Central memory CD8-positive, alpha-beta T cell (primary cell): ENCODE results near the gene FAM3B.
A peak's percentile ranks its signal among the peaks of the same experiment; 100 is the strongest.

Experiments
- ATAC-seq: fragments of 150-1000 bp; cut with Tn5 transposase; replicated peaks from 2 replicates; pipeline ENCODE4 v1.10.0; 2022; ENCODE audit warnings: mild to moderate bottlenecking, moderate FRiP score, moderate number of reproducible peaks; ENCODE audit not compliant: poor library complexity, severe bottlenecking; ENCODE audit errors: extremely low read depth
- DNase-seq, 2 donors: peaks; one replicate each; pipeline ENCODE4 v3.0.0; 2021; ENCODE audit warnings: low spot score in 2 of 2
- H3K27ac Mint-ChIP-seq: one replicate; pipeline ENCODE4 v1.8.0; 2022; ENCODE audit warnings: low read depth, mild to moderate bottlenecking, moderate library complexity, mixed read lengths
- H3K27me3 Mint-ChIP-seq: one replicate; pipeline ENCODE4 v1.8.0; 2022; ENCODE audit warnings: mixed read lengths
- H3K36me3 Mint-ChIP-seq: one replicate; pipeline ENCODE4 v1.8.0; 2022; ENCODE audit warnings: mild to moderate bottlenecking, moderate library complexity, mixed read lengths; ENCODE audit not compliant: insufficient read depth
- H3K4me1 Mint-ChIP-seq: one replicate; pipeline ENCODE4 v1.8.0; 2022; ENCODE audit warnings: mixed read lengths
- H3K4me3 Mint-ChIP-seq: one replicate; pipeline ENCODE4 v1.8.0; 2022; ENCODE audit warnings: mild to moderate bottlenecking, moderate library complexity, mixed read lengths
- H3K9me3 Mint-ChIP-seq: one replicate; pipeline ENCODE4 v1.8.0; 2022; ENCODE audit warnings: mixed read lengths

Gene FAM3B

GRCh38 chr21:41361053-41361785 is 44.6 kb downstream of the FAM3B start:
- H3K36me3 Mint-ChIP-seq = peaks cover 30% of the 10 kb centered on the region
- no peaks in the 10 kb centered on the region for H3K27me3 Mint-ChIP-seq
- peak; percentile 1 for ATAC-seq
- H3K9me3 Mint-ChIP-seq = no peaks in the 10 kb centered on the region
- peak overlapping the region; percentile 100 for H3K27ac Mint-ChIP-seq
- H3K4me3 Mint-ChIP-seq = peak overlapping the region; percentile 93
- DNase-seq = no peak
- H3K4me1 Mint-ChIP-seq = peaks cover 40% of the 10 kb centered on the region

- H3K4me3 Mint-ChIP-seq = peak within 1 kb of the TSS; percentile 93
- ATAC-seq (peak; percentile 85), DNase-seq (peak; percentile 68 to 85)
- no peaks in the 10 kb centered on the region for H3K27me3 Mint-ChIP-seq
- H3K27ac Mint-ChIP-seq = peak within 1 kb of the TSS; percentile 100
- H3K36me3 Mint-ChIP-seq = peaks cover 31% of the 10 kb centered on the region
- H3K9me3 Mint-ChIP-seq = no peaks in the 10 kb centered on the region
- H3K4me1 Mint-ChIP-seq = peaks cover 46% of the 10 kb centered on the region
Observed at GRCh38 chr21:41361786-41362604, 45.4 kb downstream of the FAM3B start, which contains the start of gene MX2. MX2 (plus strand) TSS chr21:41362027; CDS start chr21:41376907, 14,880 bp downstream.

- Mint-ChIP-seq H3K36me3 (peaks cover 31% of the 10 kb centered on the region), H3K4me3 (peak overlapping the region; percentile 93), H3K9me3 (no peaks in the 10 kb centered on the region), H3K27ac (peak overlapping the region; percentile 100), H3K4me1 (peaks cover 51% of the 10 kb centered on the region), H3K27me3 (no peaks in the 10 kb centered on the region)
- ATAC-seq (peak; percentile 30), DNase-seq (no peak)
Observed at GRCh38 chr21:41362605-41363369, 46.2 kb downstream of the FAM3B start.

- peak overlapping the region; percentile 100 for H3K27ac Mint-ChIP-seq
- H3K4me1 Mint-ChIP-seq = peaks cover 59% of the 10 kb centered on the region
- H3K27me3 Mint-ChIP-seq = no peaks in the 10 kb centered on the region
- H3K4me3 Mint-ChIP-seq = peak overlapping the region; percentile 93
- DNase-seq (no peak), ATAC-seq (no peak)
- peaks cover 36% of the 10 kb centered on the region for H3K36me3 Mint-ChIP-seq
- H3K9me3 Mint-ChIP-seq = no peaks in the 10 kb centered on the region
Observed at GRCh38 chr21:41363370-41364270, 47.0 kb downstream of the FAM3B start.

- H3K27ac Mint-ChIP-seq = peak overlapping the region; percentile 100
- DNase-seq (no peak), ATAC-seq (no peak)
Observed at GRCh38 chr21:41364308-41364707, 47.7 kb downstream of the FAM3B start.

GRCh38 chr21:41365377-41366107 is 48.9 kb downstream of the FAM3B start:
- H3K4me1 Mint-ChIP-seq = peaks cover 74% of the 10 kb centered on the region
- H3K27ac Mint-ChIP-seq = no peak overlapping the region
- no peaks in the 10 kb centered on the region for H3K9me3 Mint-ChIP-seq
- peaks cover 40% of the 10 kb centered on the region for H3K36me3 Mint-ChIP-seq
- ATAC-seq = no peak
- no peak for DNase-seq
- H3K4me3 Mint-ChIP-seq = no peak overlapping the region
- H3K27me3 Mint-ChIP-seq = no peaks in the 10 kb centered on the region

More at GRCh38 chr21:41364308-41364707, 47.7 kb downstream of the FAM3B start:
- Mint-ChIP-seq H3K9me3 (no peaks in the 10 kb centered on the region), H3K4me1 (peaks cover 65% of the 10 kb centered on the region), H3K27me3 (no peaks in the 10 kb centered on the region), H3K36me3 (peaks cover 36% of the 10 kb centered on the region), H3K4me3 (peak overlapping the region; percentile 93)

GRCh38 chr21:41366522-41367151 is 50.0 kb downstream of the FAM3B start:
- DNase-seq = no peak
- Mint-ChIP-seq H3K4me3 (no peak overlapping the region), H3K27me3 (no peaks in the 10 kb centered on the region), H3K4me1 (peaks cover 79% of the 10 kb centered on the region), H3K27ac (peak overlapping the region; percentile 22), H3K36me3 (peaks cover 36% of the 10 kb centered on the region), H3K9me3 (no peaks in the 10 kb centered on the region)
- no peak for ATAC-seq

GRCh38 chr21:41367301-41367944 is 50.8 kb downstream of the FAM3B start:
- H3K27me3 Mint-ChIP-seq = no peaks in the 10 kb centered on the region
- H3K9me3 Mint-ChIP-seq = no peaks in the 10 kb centered on the region
- no peak overlapping the region for H3K4me3 Mint-ChIP-seq
- peak overlapping the region; percentile 70 for H3K27ac Mint-ChIP-seq
- peaks cover 71% of the 10 kb centered on the region for H3K4me1 Mint-ChIP-seq
- ATAC-seq (no peak), DNase-seq (no peak)
- peaks cover 29% of the 10 kb centered on the region for H3K36me3 Mint-ChIP-seq

- ATAC-seq = no peak
- Mint-ChIP-seq H3K4me3 (no peak overlapping the region), H3K4me1 (peaks cover 65% of the 10 kb centered on the region), H3K9me3 (no peaks in the 10 kb centered on the region), H3K36me3 (peaks cover 22% of the 10 kb centered on the region), H3K27me3 (no peaks in the 10 kb centered on the region), H3K27ac (peak overlapping the region; percentile 70)
- no peak for DNase-seq
Observed at GRCh38 chr21:41367945-41368734, 51.5 kb downstream of the FAM3B start.

- peak overlapping the region; percentile 83 for H3K4me3 Mint-ChIP-seq
- H3K36me3 Mint-ChIP-seq = peaks cover 22% of the 10 kb centered on the region
- no peaks in the 10 kb centered on the region for H3K27me3 Mint-ChIP-seq
- H3K27ac Mint-ChIP-seq = peak overlapping the region; percentile 70
- no peak for DNase-seq
- H3K4me1 Mint-ChIP-seq = peaks cover 60% of the 10 kb centered on the region
- ATAC-seq = no peak
- no peaks in the 10 kb centered on the region for H3K9me3 Mint-ChIP-seq
Observed at GRCh38 chr21:41368735-41369104, 52.1 kb downstream of the FAM3B start.
